ENCODE results near the gene NR6A1. TPM values are rescaled to one million over a fixed set of nuclear protein-coding genes. Genes with fewer than 3 reads are reported as not detected.

NR6A1 gene
- total and polyA plus RNA-seq, 2 of the 13 experiments (the other 11 are each of a cell fraction or from before 2014, with no cell fraction given) = 28.1 to 31.5 TPM

DNA sequence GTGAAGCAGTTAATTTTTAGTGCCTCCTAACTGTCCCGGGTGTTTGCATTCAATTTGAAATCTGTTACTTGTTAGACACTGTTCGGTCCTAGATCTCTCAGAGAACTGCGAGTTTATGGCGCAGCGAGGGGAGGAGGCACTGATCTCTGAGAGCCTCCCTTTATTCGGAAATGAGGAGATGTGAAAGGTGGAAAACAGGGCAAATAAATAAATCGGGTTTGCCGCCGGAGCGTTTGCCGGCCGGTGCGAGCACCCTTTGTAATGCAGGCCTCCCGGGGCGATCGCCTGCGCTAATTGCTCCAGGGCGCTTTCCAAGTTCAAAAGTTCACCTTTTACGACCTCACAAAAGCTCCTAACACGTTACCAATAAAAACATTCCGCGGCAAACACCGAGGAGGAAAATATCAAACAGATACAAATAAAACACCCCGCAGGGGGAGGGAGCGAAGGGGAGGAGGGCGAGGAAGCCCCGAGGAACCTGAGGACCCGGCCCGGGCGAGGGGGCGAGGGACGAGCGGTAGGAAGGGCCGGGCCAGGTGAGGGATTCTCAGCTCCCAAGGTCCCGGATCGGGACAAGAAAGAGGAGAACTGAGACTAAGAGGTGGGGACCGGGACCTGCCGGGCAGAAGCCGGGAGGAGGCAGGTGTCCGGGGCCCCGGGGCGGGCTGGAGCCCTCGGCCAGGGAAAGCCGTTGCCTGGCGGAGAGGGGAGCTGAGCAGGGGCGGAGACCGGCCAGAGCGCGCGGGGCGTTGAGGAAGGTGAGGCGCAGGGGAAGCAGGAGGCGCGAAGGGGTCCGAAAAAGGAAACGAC lies 1.4 kb downstream of the NR6A1 start:
- Histone ChIP-seq H3K4me3 (replicated peaks in 1 of 3; ENCODE audit: insufficient read depth in 1 of 3, low read depth in 2 of 3, low read length in 3 of 3) (peak overlapping the region; percentile 93 to 96 (median 95)), H3K27ac (ENCODE audit: extremely low read length, insufficient read depth, low read length) (peak overlapping the region; percentile 81), H3K9ac (ENCODE audit: insufficient read depth, low read depth, low read length) (peak overlapping the region; percentile 80), H3K27me3 (ENCODE audit: control insufficient read depth in 1 of 2, insufficient read depth in 2 of 2, low read length in 2 of 2) (no peaks in the 10 kb centered on the region; a peak in 1 of 5 replicates), H3K36me3 (replicated peaks in 1 of 2; ENCODE audit: control insufficient read depth in 1 of 2, insufficient read depth in 2 of 2, low read length in 2 of 2) (no peaks in the 10 kb centered on the region), H3K4me2 (ENCODE audit: low read depth, low read length) (peak overlapping the region; percentile 80), H3K79me2 (ENCODE audit: insufficient read depth, low read length) (peaks cover 57% of the 10 kb centered on the region), H3K9me3 (ENCODE audit: low read length) (no peaks in the 10 kb centered on the region), H3K4me1 (ENCODE audit: insufficient read depth, low read length) (peaks cover 50% of the 10 kb centered on the region), H4K20me1 (ENCODE audit: insufficient read depth, low read length) (peaks cover 21% of the 10 kb centered on the region; the same call in 1 of the 2 replicates), H2AFZ (ENCODE audit: low read length) (no peak overlapping the region)
- ATAC-seq (peak; percentile 41), FAIRE-seq (peak; percentile 67), DNase-seq (ENCODE audit: low spot score) (peak; percentile 51)
- no TSS peak for BruUV-seq (replicated peaks)
- intact Hi-C loops (cut with micrococcal nuclease; ENCODE audit: unreplicated experiment) = loop anchor here (10.0 kb wide), 2 partner anchors 375 to 605 kb away; partner anchors contain the start of gene SCAI
- under 1% methylated on average over 56 of the region's 56 CpGs for WGBS (ENCODE audit: low lambda C conversion rate)
- CTCF ChIA-PET (ENCODE audit: low intra/inter-chr PET ratio, low total read pairs) = no interaction called here
- POLR2A ChIA-PET = interaction anchor here (0.7 to 5.4 kb wide), 12 partner anchors 8 to 471 kb away, joined by 3 to 39 read pairs (median 4); partner anchors contain the start of genes ARPC5L, HSPA5 and RPL35
- in situ Hi-C loops (cut with HindIII; ENCODE audit: extremely low pct_ligation_motif_present, low pct_unique_long_range_greater_than_20kb) = loop anchor here (5.0 to 10.0 kb wide), 2 partner anchors 83 to 605 kb away; partner anchors contain the start of gene WDR38
- TF ChIP-seq, protein P1, sequence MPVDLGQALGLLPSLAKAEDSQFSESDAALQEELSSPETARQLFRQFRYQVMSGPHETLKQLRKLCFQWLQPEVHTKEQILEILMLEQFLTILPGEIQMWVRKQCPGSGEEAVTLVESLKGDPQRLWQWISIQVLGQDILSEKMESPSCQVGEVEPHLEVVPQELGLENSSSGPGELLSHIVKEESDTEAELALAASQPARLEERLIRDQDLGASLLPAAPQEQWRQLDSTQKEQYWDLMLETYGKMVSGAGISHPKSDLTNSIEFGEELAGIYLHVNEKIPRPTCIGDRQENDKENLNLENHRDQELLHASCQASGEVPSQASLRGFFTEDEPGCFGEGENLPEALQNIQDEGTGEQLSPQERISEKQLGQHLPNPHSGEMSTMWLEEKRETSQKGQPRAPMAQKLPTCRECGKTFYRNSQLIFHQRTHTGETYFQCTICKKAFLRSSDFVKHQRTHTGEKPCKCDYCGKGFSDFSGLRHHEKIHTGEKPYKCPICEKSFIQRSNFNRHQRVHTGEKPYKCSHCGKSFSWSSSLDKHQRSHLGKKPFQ (CRISPR knock-in tag; IDR thresholded peaks at IDR 0.05; ENCODE audit: insufficient replicate concordance) = peak; percentile 36
- TF ChIP-seq ZMAT5 (CRISPR knock-in tag; IDR thresholded peaks at IDR 0.05; ENCODE audit: borderline replicate concordance, low read depth) = no peak
- peak; percentile 15; the same call in 1 of the 2 replicates for TF ChIP-seq PHF8 (CRISPR knock-in tag; IDR thresholded peaks at IDR 0.05)
- TF ChIP-seq, protein P2, sequence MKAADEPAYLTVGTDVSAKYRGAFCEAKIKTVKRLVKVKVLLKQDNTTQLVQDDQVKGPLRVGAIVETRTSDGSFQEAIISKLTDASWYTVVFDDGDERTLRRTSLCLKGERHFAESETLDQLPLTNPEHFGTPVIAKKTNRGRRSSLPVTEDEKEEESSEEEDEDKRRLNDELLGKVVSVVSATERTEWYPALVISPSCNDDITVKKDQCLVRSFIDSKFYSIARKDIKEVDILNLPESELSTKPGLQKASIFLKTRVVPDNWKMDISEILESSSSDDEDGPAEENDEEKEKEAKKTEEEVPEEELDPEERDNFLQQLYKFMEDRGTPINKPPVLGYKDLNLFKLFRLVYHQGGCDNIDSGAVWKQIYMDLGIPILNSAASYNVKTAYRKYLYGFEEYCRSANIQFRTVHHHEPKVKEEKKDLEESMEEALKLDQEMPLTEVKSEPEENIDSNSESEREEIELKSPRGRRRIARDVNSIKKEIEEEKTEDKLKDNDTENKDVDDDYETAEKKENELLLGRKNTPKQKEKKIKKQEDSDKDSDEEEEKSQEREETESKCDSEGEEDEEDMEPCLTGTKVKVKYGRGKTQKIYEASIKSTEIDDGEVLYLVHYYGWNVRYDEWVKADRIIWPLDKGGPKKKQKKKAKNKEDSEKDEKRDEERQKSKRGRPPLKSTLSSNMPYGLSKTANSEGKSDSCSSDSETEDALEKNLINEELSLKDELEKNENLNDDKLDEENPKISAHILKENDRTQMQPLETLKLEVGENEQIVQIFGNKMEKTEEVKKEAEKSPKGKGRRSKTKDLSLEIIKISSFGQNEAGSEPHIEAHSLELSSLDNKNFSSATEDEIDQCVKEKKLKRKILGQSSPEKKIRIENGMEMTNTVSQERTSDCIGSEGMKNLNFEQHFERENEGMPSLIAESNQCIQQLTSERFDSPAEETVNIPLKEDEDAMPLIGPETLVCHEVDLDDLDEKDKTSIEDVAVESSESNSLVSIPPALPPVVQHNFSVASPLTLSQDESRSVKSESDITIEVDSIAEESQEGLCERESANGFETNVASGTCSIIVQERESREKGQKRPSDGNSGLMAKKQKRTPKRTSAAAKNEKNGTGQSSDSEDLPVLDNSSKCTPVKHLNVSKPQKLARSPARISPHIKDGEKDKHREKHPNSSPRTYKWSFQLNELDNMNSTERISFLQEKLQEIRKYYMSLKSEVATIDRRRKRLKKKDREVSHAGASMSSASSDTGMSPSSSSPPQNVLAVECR (CRISPR knock-in tag; IDR thresholded peaks at IDR 0.05; ENCODE audit: borderline replicate concordance) = peak; percentile 16; the same call in 1 of the 2 replicates
- no peak for TF ChIP-seq ZNF850 (CRISPR knock-in tag; conservative IDR thresholded peaks at IDR 0.05)
- TF ChIP-seq NR2F6 (IDR thresholded peaks at IDR 0.05) = peak; percentile 26; the same call in 1 of the 2 replicates
- no peak for TF ChIP-seq NR2F6 (CRISPR knock-in tag; IDR thresholded peaks at IDR 0.05)
- 0 out of 2 replicates have a peak, but pooled peaks have one; percentile 20 for TF ChIP-seq KLF6 (CRISPR knock-in tag; IDR thresholded peaks at IDR 0.05)
- no peak for TF ChIP-seq AGO1 (IDR thresholded peaks at IDR 0.05; ENCODE audit: low read depth, low read length, poor library complexity, severe bottlenecking)
- no peak for TF ChIP-seq NFATC3 (CRISPR knock-in tag; IDR thresholded peaks at IDR 0.05)
- TF ChIP-seq, protein P3, sequence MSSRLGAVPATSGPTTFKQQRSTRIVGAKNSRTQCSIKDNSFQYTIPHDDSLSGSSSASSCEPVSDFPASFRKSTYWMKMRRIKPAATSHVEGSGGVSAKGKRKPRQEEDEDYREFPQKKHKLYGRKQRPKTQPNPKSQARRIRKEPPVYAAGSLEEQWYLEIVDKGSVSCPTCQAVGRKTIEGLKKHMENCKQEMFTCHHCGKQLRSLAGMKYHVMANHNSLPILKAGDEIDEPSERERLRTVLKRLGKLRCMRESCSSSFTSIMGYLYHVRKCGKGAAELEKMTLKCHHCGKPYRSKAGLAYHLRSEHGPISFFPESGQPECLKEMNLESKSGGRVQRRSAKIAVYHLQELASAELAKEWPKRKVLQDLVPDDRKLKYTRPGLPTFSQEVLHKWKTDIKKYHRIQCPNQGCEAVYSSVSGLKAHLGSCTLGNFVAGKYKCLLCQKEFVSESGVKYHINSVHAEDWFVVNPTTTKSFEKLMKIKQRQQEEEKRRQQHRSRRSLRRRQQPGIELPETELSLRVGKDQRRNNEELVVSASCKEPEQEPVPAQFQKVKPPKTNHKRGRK (CRISPR knock-in tag; IDR thresholded peaks at IDR 0.05) = no peak
- no peak for TF ChIP-seq NAIF1 (CRISPR knock-in tag; IDR thresholded peaks at IDR 0.05; ENCODE audit: borderline replicate concordance)
- no peak for TF ChIP-seq PAX8 (CRISPR knock-in tag; IDR thresholded peaks at IDR 0.05; ENCODE audit: borderline replicate concordance)
- TF ChIP-seq IRF2 (CRISPR knock-in tag; IDR thresholded peaks at IDR 0.05) = 0 out of 2 replicates have a peak, but pooled peaks have one; percentile 17
